ENCODE data around the gene C19orf44. TPM values are rescaled to one million over a fixed set of nuclear protein-coding genes. Genes with fewer than 3 reads are reported as not detected.
"Not testable (repeated sequence)": the region's sequence is repeated elsewhere in the genome, so short reads cannot be mapped to it uniquely, and the experiment has no call there.

The C19orf44 gene
- total and polyA plus RNA-seq, 12 donors, result 3.2 to 12.1 (median 5.6) TPM

DNA sequence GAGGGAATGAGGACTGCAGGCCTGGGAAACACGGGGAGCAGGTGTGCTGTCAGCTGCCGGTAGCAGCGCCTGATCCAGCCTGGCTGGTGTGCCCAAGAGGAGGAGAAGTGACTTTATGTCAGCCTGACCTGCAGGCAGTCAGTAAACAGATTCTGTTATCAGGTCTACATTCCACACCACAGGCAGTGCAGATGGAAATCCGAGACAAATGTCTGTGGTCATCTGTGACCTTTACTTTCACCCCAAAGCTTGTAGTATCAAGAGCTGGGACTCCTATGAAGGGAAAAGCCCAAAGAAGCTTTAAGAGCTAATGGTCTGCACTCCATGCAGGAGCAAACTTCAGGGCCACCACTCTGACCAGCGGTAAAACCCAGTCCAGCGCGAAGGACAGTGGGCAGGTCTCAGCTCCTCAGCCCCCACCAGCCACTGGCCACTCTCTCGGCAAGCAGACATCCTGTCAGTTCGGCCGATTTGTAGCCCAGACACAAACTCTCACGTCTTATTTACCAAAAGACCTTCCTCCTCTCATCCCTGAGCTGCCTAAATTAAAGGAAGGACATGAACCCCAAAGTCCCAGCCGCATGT is 32.1 kb upstream of the C19orf44 start:
- intact Hi-C loops (cut with DNase I), result no loop called here
- peak in 5 of 7 donors; percentile 43 to 72 (median 62) for DNase-seq
- peak overlapping the region; percentile 15 to 85 (median 73) for H3K27ac ChIP-seq
- TF ChIP-seq, protein P1, sequence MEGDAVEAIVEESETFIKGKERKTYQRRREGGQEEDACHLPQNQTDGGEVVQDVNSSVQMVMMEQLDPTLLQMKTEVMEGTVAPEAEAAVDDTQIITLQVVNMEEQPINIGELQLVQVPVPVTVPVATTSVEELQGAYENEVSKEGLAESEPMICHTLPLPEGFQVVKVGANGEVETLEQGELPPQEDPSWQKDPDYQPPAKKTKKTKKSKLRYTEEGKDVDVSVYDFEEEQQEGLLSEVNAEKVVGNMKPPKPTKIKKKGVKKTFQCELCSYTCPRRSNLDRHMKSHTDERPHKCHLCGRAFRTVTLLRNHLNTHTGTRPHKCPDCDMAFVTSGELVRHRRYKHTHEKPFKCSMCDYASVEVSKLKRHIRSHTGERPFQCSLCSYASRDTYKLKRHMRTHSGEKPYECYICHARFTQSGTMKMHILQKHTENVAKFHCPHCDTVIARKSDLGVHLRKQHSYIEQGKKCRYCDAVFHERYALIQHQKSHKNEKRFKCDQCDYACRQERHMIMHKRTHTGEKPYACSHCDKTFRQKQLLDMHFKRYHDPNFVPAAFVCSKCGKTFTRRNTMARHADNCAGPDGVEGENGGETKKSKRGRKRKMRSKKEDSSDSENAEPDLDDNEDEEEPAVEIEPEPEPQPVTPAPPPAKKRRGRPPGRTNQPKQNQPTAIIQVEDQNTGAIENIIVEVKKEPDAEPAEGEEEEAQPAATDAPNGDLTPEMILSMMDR (IDR thresholded peaks at IDR 0.05), result no peak
- peak in 1 of 2 donors; percentile 75 for TF ChIP-seq POLR2A (IDR thresholded peaks at IDR 0.05)
- no peaks in the 10 kb centered on the region for H3K27me3 ChIP-seq
- no peaks in the 10 kb centered on the region for H3K9me3 ChIP-seq (replicated peaks in 1 of 3)
- no peak overlapping the region for H3K4me3 ChIP-seq
- whole genome bisulfite sequencing, 4 donors, result 28 to 45% (median 35%) methylated on average over 12 of the region's 12 CpGs
- H3K4me1 ChIP-seq (replicated peaks in 1 of 2), result peaks cover 24 to 25% of the 10 kb centered on the region in 2 donors
- no peaks in the 10 kb centered on the region for H3K36me3 ChIP-seq (replicated peaks in 1 of 2)

DNA sequence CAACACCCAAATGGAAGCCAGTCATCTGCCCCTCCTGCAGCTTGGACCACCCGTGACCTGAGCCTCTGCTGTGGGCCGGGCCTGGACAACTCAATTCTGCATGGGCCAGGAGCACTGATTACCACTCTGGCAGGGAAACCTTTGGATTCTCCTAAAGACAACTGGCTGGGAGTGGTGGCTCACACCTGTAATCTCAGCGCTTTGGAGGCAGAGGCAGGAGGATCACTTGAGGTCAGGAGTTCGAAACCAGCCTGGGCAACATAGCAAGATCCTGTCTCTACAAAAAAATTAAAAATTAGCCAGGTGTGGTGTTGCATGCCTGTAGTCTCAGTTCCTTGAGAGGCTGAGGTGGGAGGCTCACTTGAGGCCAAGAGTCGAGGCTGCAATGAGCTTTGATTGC is 31.0 kb upstream of the C19orf44 start:
- no peak overlapping the region for H3K4me3 ChIP-seq
- no peak for DNase-seq
- no peaks in the 10 kb centered on the region for H3K36me3 ChIP-seq (replicated peaks in 1 of 2)
- peaks cover 24 to 36% of the 10 kb centered on the region in 2 donors for H3K4me1 ChIP-seq (replicated peaks in 1 of 2)
- TF ChIP-seq, protein P1 (IDR thresholded peaks at IDR 0.05), result no peak
- TF ChIP-seq POLR2A (IDR thresholded peaks at IDR 0.05), result no peak
- no peaks in the 10 kb centered on the region for H3K27me3 ChIP-seq
- 88 to 99% (median 96%) methylated on average over 5 of the region's 5 CpGs for WGBS, 4 donors
- no peaks in the 10 kb centered on the region for H3K9me3 ChIP-seq (replicated peaks in 1 of 3)
- H3K27ac ChIP-seq, result peak overlapping the region in 2 of 5 donors; percentile 46 to 74
- intact Hi-C loops (cut with DNase I), result no loop called here

DNA sequence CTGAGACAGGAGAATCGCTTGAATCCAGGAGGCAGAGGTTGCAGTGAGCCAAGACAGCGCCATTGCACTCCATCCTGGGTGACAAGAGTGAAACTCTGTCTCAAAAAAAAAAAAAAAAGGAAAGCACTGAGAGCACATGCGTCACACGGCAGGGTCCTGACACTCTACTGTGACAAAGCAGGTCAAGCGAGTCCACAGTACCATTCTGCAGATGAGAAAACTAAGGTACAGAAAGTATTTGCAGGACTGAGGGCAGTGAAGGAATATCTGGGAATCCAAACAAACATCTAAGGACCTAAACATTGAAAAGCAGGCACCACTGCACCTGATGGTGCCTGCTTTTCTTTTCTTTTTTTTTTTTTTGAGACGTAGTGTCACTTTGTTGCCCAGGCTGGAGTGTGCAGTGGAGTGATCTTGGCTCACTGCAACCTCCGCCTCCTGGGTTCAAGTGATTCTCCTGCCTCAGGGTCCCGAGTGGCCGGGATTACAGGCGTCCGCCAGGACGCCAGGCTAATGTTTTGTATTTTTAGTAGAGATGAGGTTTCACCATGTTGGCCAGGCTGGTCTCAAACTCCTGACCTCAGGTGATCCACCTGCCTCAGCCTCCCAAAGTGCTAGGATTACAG is 29.3 kb upstream of the C19orf44 start:
- H3K27me3 ChIP-seq; DNase-seq; H3K9me3 ChIP-seq (replicated peaks in 1 of 3); H3K27ac ChIP-seq; intact Hi-C loops (cut with DNase I); H3K36me3 ChIP-seq (replicated peaks in 1 of 2); H3K4me3 ChIP-seq: not testable (repeated sequence)
- peaks cover 33 to 46% of the 10 kb centered on the region in 2 donors for H3K4me1 ChIP-seq (replicated peaks in 1 of 2)
- WGBS, 4 donors, result 86 to 89% (median 87%) methylated on average over 9 to 12 of the region's 12 CpGs

DNA sequence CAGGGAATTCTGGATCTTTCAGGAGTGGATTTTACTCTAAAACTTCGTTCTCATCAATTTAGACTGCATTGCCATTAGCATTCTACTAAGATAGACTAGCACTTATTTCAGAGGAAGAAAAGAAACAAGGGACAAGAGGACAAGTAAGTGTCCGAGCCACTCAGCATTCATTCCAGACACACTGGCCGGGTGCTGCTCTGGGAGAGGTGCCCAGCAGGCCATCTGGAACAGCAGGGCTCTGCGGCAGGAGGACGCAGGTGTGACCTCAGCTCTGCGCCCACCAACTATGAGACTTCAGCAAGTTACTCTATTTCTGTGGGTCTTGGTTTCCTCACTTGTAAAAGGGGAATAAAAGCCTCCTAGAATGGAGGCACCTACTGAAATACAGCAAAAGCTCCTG is 28.6 kb upstream of the C19orf44 start:
- Histone ChIP-seq H3K27ac (peak overlapping the region in 1 of 5 donors; percentile 32), H3K4me3 (no peak overlapping the region), H3K27me3 (no peaks in the 10 kb centered on the region), H3K9me3 (replicated peaks in 1 of 3) (no peaks in the 10 kb centered on the region), H3K4me1 (replicated peaks in 1 of 2) (peaks cover 32 to 42% of the 10 kb centered on the region in 2 donors), H3K36me3 (replicated peaks in 1 of 2) (no peaks in the 10 kb centered on the region)
- intact Hi-C loops (cut with DNase I), result no loop called here
- 59 to 85% (median 73%) methylated on average over 6 of the region's 6 CpGs for WGBS, 4 donors
- TF ChIP-seq POLR2A (IDR thresholded peaks at IDR 0.05), result no peak
- TF ChIP-seq, protein P1 (IDR thresholded peaks at IDR 0.05), result no peak
- peak in 1 of 7 donors; percentile 72 for DNase-seq
